Measurements from ENCODE around the gene BANP.

BANP gene

GRCh38 chr16:88078111-88078775, 127.0 kb downstream of the BANP start:
- H3K9me3 ChIP-seq (ENCODE audit: low read length): no peaks in the 10 kb centered on the region
- no peaks in the 10 kb centered on the region for H3K9me2 ChIP-seq (ENCODE audit: low read depth, low read length)
- no peaks in the 10 kb centered on the region for H4K20me1 ChIP-seq (ENCODE audit: insufficient read depth, low read length)
- H3K9ac ChIP-seq (ENCODE audit: low read length): no peak overlapping the region
- H3K4me3 ChIP-seq (ENCODE audit: low read depth, low read length, poor library complexity, severe bottlenecking): no peak overlapping the region
- H3K36me3 ChIP-seq (ENCODE audit: insufficient read depth, low read length): peaks cover 23% of the 10 kb centered on the region
- no peak overlapping the region for H2AFZ ChIP-seq (ENCODE audit: low read length)
- no peaks in the 10 kb centered on the region for H3K4me1 ChIP-seq (ENCODE audit: insufficient read depth, low read length, severe bottlenecking)
- no peaks in the 10 kb centered on the region for H3K27me3 ChIP-seq (ENCODE audit: insufficient read depth, low read length)
- H3K79me2 ChIP-seq (ENCODE audit: insufficient read depth, low read length): no peaks in the 10 kb centered on the region
- no peak overlapping the region for H3K27ac ChIP-seq (ENCODE audit: low read depth, low read length, poor library complexity, severe bottlenecking)
- TF ChIP-seq CTCF (IDR thresholded peaks at IDR 0.05; ENCODE audit: low read length) (no peak), EZH2 (IDR thresholded peaks at IDR 0.05; ENCODE audit: borderline replicate concordance, low read length) (no peak)
- no peaks in the 10 kb centered on the region for H3F3A ChIP-seq (ENCODE audit: insufficient read depth, low read length)
- H3K4me2 ChIP-seq (ENCODE audit: low read length): no peak overlapping the region

GRCh38 chr16:88083582-88083981, 132.3 kb downstream of the BANP start:
- no peaks in the 10 kb centered on the region for H3K79me2 ChIP-seq (ENCODE audit: insufficient read depth, low read length)
- no peak overlapping the region for H3K27ac ChIP-seq (ENCODE audit: low read depth, low read length, poor library complexity, severe bottlenecking)
- no peaks in the 10 kb centered on the region for H3K27me3 ChIP-seq (ENCODE audit: insufficient read depth, low read length)
- no peak for TF ChIP-seq EZH2 (IDR thresholded peaks at IDR 0.05; ENCODE audit: borderline replicate concordance, low read length)
- TF ChIP-seq CTCF (IDR thresholded peaks at IDR 0.05; ENCODE audit: low read length): no peak
- H3K36me3 ChIP-seq (ENCODE audit: insufficient read depth, low read length): peaks cover 6% of the 10 kb centered on the region
- no peaks in the 10 kb centered on the region for H4K20me1 ChIP-seq (ENCODE audit: insufficient read depth, low read length)
- no peaks in the 10 kb centered on the region for H3F3A ChIP-seq (ENCODE audit: insufficient read depth, low read length)
- H3K9ac ChIP-seq (ENCODE audit: low read length): no peak overlapping the region
- no peak overlapping the region for H3K4me2 ChIP-seq (ENCODE audit: low read length)
- H3K4me1 ChIP-seq (ENCODE audit: insufficient read depth, low read length, severe bottlenecking): no peaks in the 10 kb centered on the region
- H3K9me2 ChIP-seq (ENCODE audit: low read depth, low read length): no peaks in the 10 kb centered on the region
- no peak overlapping the region for H2AFZ ChIP-seq (ENCODE audit: low read length)
- no peaks in the 10 kb centered on the region for H3K9me3 ChIP-seq (ENCODE audit: low read length)
- no peak overlapping the region for H3K4me3 ChIP-seq (ENCODE audit: low read depth, low read length, poor library complexity, severe bottlenecking)

- H3K9me2 ChIP-seq (ENCODE audit: low read depth, low read length): no peaks in the 10 kb centered on the region
- no peaks in the 10 kb centered on the region for H4K20me1 ChIP-seq (ENCODE audit: insufficient read depth, low read length)
- no peak for TF ChIP-seq EZH2 (IDR thresholded peaks at IDR 0.05; ENCODE audit: borderline replicate concordance, low read length)
- TF ChIP-seq CTCF (IDR thresholded peaks at IDR 0.05; ENCODE audit: low read length): no peak
- H3K9me3 ChIP-seq (ENCODE audit: low read length): no peaks in the 10 kb centered on the region
- no peaks in the 10 kb centered on the region for H3K4me1 ChIP-seq (ENCODE audit: insufficient read depth, low read length, severe bottlenecking)
- no peaks in the 10 kb centered on the region for H3K27me3 ChIP-seq (ENCODE audit: insufficient read depth, low read length)
- no peak overlapping the region for H2AFZ ChIP-seq (ENCODE audit: low read length)
- no peaks in the 10 kb centered on the region for H3K79me2 ChIP-seq (ENCODE audit: insufficient read depth, low read length)
- no peak overlapping the region for H3K27ac ChIP-seq (ENCODE audit: low read depth, low read length, poor library complexity, severe bottlenecking)
- no peak overlapping the region for H3K4me2 ChIP-seq (ENCODE audit: low read length)
- no peaks in the 10 kb centered on the region for H3F3A ChIP-seq (ENCODE audit: insufficient read depth, low read length)
- no peak overlapping the region for H3K4me3 ChIP-seq (ENCODE audit: low read depth, low read length, poor library complexity, severe bottlenecking)
- H3K9ac ChIP-seq (ENCODE audit: low read length): no peak overlapping the region
- peaks cover 6% of the 10 kb centered on the region for H3K36me3 ChIP-seq (ENCODE audit: insufficient read depth, low read length)
Measured at GRCh38 chr16:88084881-88085280, 133.6 kb downstream of the BANP start.

All from OCI-LY1 (cell line).